Measurements from ENCODE around the gene C1orf185.
"Not testable (repeated sequence)": the region's sequence is repeated elsewhere in the genome, so short reads cannot be mapped to it uniquely, and the experiment has no call there.

C1orf185 gene

GRCh38 chr1:51139474-51139873 is 37.4 kb downstream of the C1orf185 start:
- no peak for DNase-seq

DNA sequence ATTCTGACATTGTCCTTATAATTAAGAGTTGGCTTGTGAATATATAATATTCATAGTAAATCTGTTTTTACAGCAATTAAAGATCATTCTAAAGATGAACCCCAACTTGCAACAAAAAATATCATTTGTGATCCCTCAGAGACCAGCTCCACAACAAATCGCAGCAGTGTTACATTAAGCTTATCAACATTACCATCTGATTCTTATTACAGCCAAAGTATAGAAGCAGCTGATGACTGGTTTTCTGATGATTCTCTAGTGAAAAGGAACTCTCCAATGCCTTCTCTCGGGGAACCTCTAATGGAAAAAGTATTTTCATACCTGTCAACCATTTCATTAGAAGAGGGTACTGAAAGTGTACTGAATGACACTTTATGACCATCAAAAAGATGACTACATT is 45.4 kb downstream of the C1orf185 start:
- no peak for DNase-seq

DNA sequence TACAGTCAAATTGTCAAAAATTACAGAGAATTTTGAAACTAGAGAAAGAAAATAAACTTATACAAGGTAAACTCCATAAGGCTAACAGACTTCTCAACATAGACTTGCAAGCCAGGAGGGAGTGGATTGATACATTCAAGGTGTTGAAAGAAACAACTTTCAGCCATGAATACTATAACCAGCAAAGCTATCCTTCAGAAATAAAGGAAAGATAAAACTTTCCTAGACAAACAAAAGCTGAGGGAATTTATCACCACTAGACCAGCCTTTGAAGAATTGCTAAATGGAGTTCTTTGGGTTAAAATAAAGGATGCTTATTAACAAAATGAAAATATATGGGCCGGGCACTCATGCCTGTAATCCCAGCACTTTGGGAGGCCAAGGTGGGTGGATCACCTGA is 52.7 kb downstream of the C1orf185 start:
- DNase-seq = no peak

- DNase-seq = no peak
These were observed 54.7 kb downstream of the C1orf185 start for GRCh38 chr1:51156752-51157151.

- no peak for DNase-seq
These were observed 55.4 kb downstream of the C1orf185 start for GRCh38 chr1:51157395-51157794.

DNA sequence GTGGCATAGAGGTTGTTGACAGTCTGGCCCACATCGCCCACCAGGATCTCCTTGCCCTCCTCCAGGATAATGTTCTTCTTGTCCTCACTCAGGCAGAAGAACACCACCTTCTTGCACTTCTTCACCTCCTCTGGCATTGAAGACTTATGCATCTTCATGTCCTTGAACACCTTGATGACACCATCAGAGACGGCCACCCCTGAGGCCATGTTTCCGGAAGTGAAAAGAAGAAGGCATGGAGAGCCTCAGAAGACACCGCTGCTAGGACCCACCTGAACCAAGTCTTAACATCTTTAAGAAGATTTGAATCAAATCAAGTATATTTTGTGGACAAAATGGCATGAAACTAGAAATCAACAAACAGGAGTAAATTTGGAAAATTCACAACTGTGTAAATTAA is 56.2 kb downstream of the C1orf185 start:
- no peak for DNase-seq

DNA sequence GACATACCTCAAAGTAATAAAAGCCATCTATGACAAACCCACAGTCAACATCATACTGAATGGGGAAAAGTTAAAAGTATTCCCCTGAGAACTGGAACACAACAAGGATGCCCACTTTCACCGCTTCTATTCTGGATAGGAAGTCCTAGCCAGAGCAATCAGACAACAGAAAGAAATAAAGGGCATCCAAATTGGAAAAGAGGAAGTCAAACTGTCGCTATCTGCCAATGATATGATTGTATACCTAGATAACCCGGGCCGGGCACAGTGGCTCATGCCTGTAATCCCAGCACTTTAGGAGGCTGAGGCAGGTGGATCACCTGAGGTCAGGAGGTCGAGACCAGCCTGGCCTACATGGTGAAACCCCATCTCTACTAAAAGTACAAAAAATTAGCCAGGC is 60.5 kb downstream of the C1orf185 start:
- not testable (repeated sequence) for DNase-seq

- no peak for DNase-seq
These were observed 63.5 kb downstream of the C1orf185 start for GRCh38 chr1:51165540-51165939.

DNA sequence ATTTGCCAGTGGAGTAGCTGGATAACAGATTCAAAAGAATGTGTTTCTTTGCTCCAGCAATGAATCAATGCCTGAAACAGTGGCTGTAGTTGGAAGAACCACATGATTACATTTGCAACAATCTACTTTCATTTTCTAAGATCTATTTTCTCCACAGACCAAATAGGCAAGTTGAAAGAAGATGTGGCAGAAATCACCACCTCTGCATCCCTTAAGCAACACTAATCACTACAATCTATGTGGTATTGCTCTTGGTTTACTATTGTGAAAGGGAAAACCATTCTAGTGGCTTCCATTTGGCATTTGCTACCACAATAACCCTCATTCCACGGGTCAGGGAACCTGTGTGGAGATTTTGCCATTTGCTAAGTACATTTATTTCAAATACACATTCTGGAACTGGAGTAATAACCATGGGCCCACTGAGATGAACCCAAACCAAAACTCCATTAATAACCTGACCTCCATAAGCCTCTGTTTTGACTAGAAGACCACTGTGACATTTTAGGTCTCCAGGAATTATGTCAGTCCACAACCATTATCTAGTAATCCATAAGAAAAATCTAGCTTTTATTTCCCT is 66.3 kb downstream of the C1orf185 start:
- DNase-seq = no peak

DNA sequence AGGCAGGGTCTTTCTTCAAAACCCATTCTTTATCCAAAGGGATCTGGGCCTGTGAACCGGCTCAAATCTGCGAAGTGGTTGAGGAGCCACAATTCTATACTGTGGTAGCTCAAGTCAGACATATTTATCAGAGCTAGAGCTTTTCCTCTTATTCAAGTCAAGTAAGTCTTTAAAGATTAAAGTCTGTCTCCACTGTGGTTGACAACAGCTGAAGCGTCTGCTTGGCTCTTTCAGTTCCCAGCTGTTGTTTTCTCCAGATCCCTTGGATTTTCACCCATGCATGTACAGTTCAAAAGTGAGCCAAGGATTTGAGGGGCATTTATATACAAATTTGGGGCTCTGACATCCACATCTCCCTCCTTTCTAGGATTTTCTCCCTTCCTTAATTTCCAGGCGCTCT is 66.9 kb downstream of the C1orf185 start:
- DNase-seq = no peak

DNA sequence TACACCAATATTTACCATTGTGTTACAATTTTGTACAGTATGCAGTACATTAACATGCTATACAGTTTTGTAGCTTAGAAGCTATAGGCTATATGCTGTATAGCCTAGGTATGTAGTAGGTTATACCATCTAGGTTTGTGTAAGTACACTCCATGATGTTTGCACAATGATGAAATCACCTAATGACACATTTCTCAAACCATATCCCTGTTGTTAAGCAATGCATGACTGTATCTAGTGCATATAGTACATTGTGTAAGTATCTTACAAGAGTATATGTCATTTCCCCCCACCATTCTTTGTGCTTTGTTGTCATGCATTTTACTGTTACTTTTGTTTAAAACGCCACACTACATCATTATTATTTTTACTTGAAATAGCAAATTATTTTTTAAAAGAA is 68.3 kb downstream of the C1orf185 start:
- DNase-seq = no peak

DNA sequence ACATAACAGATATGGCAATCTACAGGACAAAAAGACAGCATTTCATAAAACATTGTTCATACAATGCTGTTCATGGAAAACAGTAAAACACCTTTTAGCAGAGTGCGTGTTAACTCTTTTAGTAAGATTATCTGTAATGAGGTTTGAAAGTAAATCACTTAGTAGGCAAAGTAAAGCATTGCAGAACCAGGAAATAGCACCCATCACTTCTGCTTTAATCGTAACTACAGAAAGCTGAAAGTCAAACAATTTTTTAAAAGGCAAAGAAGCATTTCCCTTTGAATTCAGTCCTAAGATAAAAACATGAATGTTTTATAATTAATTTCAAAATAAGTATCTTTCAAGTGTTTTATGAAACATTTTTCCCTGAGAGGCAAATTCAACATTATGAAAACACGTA is 70.8 kb downstream of the C1orf185 start:
- DNase-seq = no peak

GRCh38 chr1:51175278-51175677 is 73.2 kb downstream of the C1orf185 start:
- DNase-seq = no peak

DNA sequence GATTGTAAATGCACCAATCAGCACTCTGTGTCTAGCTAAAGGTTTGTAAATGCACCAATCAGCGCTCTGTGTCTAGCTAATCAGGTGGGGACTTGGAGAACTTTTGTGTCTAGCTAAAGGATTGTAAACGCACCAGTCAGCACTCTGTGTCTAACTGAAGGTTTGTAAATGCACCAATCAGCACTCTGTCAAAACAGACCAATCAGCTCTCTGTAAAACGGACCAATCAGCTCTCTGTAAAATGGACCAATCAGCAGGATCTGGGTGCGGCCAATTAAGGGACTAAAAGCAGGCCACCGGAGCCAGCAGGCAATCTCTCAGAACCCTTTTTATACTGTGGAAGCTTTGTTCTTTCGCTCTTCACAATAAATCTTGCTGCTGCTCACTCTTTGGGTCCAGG is 76.0 kb downstream of the C1orf185 start:
- DNase-seq = not testable (repeated sequence)

GRCh38 chr1:51188230-51188629 is 86.2 kb downstream of the C1orf185 start:
- DNase-seq = no peak

DNA sequence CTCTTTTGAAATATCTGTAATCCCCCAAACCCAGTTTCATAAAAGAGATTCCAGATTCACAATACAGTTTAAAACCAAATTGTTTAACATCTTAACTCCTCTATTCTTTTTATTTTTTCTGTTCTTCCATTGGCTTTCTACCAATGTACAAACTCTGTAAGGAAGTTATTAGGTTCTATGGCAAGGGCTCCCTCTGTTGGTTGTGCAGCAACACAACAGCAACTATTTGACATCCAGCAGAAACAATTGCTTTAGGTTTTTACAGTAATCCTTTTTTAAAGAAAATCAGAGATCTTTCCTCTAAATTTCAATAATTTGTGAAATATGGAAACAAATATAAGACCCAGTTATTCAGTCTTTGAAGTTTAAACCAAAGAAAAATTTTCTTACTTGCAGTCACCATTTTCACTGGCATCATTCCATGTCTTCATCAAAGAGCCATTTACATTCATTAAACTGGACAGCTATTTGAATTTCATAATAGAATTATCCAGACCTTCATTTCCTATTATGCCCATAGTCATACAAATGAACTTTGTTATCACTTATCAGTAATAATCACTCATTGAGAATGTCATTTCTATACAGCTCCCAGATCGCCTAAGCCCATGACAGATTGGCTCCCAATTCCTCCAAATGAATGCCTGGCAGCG is 87.5 kb downstream of the C1orf185 start:
- peak; percentile 66 for DNase-seq

DNA sequence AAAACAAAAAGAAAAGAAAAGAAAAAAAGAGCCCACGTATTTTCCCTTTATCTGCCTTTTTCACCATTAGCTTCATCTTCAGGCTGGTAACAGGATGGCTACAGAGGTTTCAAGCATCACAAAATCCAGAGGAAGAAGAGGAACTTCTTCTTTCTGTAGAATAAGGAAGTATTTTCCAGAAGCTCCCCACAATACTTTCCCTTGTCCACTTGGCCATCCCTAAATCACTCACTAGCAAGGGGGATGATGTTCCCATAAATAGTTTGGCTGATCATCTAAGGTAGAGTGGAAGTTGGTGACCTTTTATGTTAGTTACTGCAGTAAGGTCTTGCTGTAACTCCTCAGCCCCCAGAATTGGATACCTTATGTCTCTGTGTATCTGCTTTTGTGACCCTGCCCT is 88.9 kb downstream of the C1orf185 start:
- DNase-seq = no peak

GRCh38 chr1:51192213-51192843 is 90.3 kb downstream of the C1orf185 start:
- DNase-seq = peak; percentile 78

- DNase-seq = no peak
These were observed 91.5 kb downstream of the C1orf185 start for GRCh38 chr1:51193564-51193963.
